GM12801 (cell line): ENCODE results near the gene ALDH3A2.

Experiments used
- CTCF ChIP-seq: IDR thresholded peaks from one replicate; pipeline ENCODE4 v1.5.1; 2011; ENCODE audit warnings: control low read depth; ENCODE audit not compliant: insufficient read length; ENCODE audit errors: extremely low read depth

ALDH3A2 gene

DNA sequence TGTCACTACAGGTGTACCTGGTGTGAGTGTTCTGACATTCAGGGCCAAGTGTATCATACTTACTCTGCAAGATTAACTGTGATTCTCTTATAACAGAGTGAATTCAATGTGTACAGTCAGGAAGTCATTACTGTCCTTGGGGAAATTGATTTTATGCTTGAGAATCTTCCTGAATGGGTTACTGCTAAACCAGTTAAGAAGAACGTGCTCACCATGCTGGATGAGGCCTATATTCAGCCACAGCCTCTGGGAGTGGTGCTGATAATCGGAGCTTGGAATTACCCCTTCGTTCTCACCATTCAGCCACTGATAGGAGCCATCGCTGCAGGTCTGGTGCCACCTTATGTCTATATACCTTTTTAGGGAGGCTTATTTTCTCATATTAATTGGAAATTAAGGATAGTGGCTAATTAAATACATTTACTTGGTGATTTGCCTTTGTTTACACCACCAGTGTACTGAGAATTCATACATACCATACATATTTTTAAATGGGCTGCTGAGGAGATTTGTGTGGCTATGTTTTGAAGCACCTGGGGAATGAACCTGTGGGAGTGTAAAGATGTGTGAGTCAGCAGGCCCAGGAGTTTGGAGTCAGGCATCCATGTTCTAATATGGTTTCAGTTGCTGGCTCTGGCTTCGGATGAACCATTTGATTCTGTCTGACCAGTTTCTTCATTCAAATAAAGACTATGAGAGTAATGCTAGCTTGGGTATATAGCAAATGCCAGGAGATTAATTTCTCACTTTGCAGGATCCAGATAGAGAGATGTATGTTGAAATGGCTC, 3.1 kb downstream of the ALDH3A2 start:
- TF ChIP-seq CTCF: no peak

DNA sequence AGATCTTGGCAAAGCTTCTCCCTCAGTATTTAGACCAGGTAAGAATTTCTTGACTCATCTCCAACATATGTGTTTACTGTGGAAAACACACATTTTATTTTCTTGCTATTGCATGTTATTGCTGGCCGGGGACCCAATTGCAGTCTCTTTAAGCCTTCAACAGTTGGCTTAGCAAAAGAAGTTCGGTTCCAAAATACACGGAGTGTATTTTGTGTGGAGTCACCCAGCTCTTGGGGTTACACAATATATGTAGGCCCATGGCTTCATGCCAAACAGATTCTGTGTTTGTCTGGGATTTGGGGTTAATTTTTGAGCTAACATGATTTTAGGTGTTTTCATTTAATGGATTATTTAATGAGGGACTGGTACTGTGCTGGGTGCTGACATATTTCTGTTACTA, 4.0 kb downstream of the ALDH3A2 start:
- TF ChIP-seq CTCF: no peak

GRCh38 chr17:19654342-19654886, 5.9 kb downstream of the ALDH3A2 start:
- no peak for TF ChIP-seq CTCF

DNA sequence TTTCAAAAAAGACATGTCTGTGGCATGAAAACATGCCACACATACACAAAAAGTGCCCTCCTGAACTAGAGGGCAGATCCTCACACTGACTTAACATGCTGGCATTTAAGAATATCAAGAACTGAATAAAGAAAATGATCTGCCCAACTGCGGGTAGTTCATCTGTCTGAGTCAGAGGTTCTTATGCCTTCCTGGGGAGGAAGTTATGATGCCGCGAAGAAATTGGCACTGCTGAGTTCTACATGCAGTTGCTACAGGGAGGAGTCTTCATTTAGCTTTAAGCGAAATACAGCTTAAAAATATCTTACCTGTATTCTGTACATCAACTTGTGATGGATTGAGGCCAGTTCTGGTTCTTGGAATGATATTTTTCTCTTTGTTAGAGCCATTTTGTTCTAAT, 6.3 kb downstream of the ALDH3A2 start:
- TF ChIP-seq CTCF: no peak

DNA sequence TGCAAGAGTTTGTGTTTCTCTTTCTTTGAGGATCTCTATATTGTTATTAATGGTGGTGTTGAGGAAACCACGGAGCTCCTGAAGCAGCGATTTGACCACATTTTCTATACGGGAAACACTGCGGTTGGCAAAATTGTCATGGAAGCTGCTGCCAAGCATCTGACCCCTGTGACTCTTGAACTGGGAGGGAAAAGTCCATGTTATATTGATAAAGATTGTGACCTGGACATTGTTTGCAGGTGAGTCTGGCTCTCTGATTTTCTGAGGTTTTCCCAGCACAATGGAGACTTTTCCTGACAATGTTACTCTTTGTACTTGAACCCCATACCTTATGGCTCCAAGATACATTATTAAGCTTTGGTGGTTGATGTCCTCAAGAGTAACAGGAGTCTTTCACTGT, 7.8 kb downstream of the ALDH3A2 start:
- TF ChIP-seq CTCF: no peak

GRCh38 chr17:19656851-19657581, 8.5 kb downstream of the ALDH3A2 start:
- no peak for TF ChIP-seq CTCF

GRCh38 chr17:19659366-19660177, 11.0 kb downstream of the ALDH3A2 start:
- no peak for TF ChIP-seq CTCF
